HCT116 (cell line): ENCODE data around the gene TCF19. TPM values are rescaled to one million over a fixed set of nuclear protein-coding genes. Genes with fewer than 3 reads are reported as not detected.
A peak's percentile ranks its signal among the peaks of the same experiment; 100 is the strongest.
"Not testable (repeated sequence)": the region's sequence is repeated elsewhere in the genome, so short reads cannot be mapped to it uniquely, and the experiment has no call there.

Experiments used
- ATAC-seq: fragments of 200-7000 bp; cut with Tn5 transposase; 2 replicates; pipeline ENCODE4 v1.9.1; 2020; ENCODE audit warnings: mild to moderate bottlenecking, moderate library complexity
- BruUV-seq: library from RNA; stranded (reverse); fragments of 400-500 nt; replicated peaks from 2 replicates; lab custom pipeline; 2021; lab: Mats Ljungman, UMichigan
- CTCF ChIA-PET: fragments of 300-600 bp; sonication (Branson Sonifier 250); formaldehyde crosslinking; loops from one replicate; lab custom pipeline; 2021; ENCODE audit warnings: antibody characterized with exemption; lab: Charles Lee
- POLR2A ChIA-PET: fragments of 300-600, 350-600 bp; sonication (Branson Sonifier 250); formaldehyde crosslinking; loops from one replicate; lab custom pipeline; 2021; ENCODE audit warnings: antibody characterized with exemption; lab: Charles Lee
- RAD21 ChIA-PET, 2 experiments: fragments of 300-600 bp; sonication (Branson Sonifier 250); formaldehyde crosslinking; loops; one replicate each; lab custom pipeline; 2023; ENCODE audit warnings: low total read pairs in 2 of 2; ENCODE audit not compliant: uncharacterized antibody in 2 of 2, unreplicated experiment in 2 of 2, low non-redundant PET in 1 of 2; lab: Charles Lee
- DNase-seq: peaks from one replicate; pipeline ENCODE4 v3.0.0-alpha.2; 2010; ENCODE audit warnings: low read depth, low spot score
- H2AFZ ChIP-seq: fragments of 200-600 bp; shearing (Covaris generic), sonication (generic); 2 replicates; pipeline ENCODE4 v1.6.1; 2017; ENCODE audit warnings: low read depth, mixed run types, mixed read lengths, antibody characterized with exemption, low read length; ENCODE audit not compliant: poor library complexity, severe bottlenecking
- H3K27ac ChIP-seq: 2 replicates; pipeline ENCODE4 v1.5.1; 2012; ENCODE audit warnings: low read depth, low read length
- H3K27me3 ChIP-seq: fragments of 200-600 bp; sonication (generic); 2 replicates; pipeline ENCODE4 v1.6.1; 2016; ENCODE audit warnings: mixed run types, low read length, mixed read lengths; ENCODE audit not compliant: insufficient read depth
- H3K36me3 ChIP-seq, 2 experiments: fragments of 200-500 bp in 1 of 2; fragments of 200-600 bp in 1 of 2; sonication (Bioruptor generic) in 1 of 2; sonication (generic) in 1 of 2; 2 replicates each; pipeline versions ENCODE4 v1.5.1 to v1.6.1; 2014 to 2016; ENCODE audit warnings: low read length in 2 of 2, inconsistent platforms in 1 of 2, mixed read lengths in 1 of 2, mixed run types in 1 of 2; ENCODE audit not compliant: insufficient read depth in 2 of 2, control insufficient read depth in 1 of 2
- H3K4me1 ChIP-seq, 2 experiments: fragments of 200-600 bp in 1 of 2; sonication (generic) in 1 of 2; 2 replicates each; pipeline versions ENCODE4 v1.5.1 to v1.6.1; 2012 to 2017; ENCODE audit warnings: low read length in 2 of 2, inconsistent platforms in 1 of 2, mild to moderate bottlenecking in 1 of 2, mixed read lengths in 1 of 2, mixed run types in 1 of 2, moderate library complexity in 1 of 2; ENCODE audit not compliant: insufficient read depth in 2 of 2, control insufficient read depth in 1 of 2
- H3K4me2 ChIP-seq: fragments of 200-600 bp; sonication (generic); 2 replicates; pipeline ENCODE4 v1.6.1; 2017; ENCODE audit warnings: mixed run types, low read length, mixed read lengths
- H3K4me3 ChIP-seq, 2 experiments: fragments of 200-600 bp in 1 of 2; sonication (generic) in 1 of 2; replicated peaks in 1 of 2; 2 replicates each; pipeline ENCODE4 v1.5.1; 2011 to 2016; ENCODE audit warnings: low read length in 2 of 2, control low read depth in 1 of 2, low read depth in 1 of 2, mild to moderate bottlenecking in 1 of 2, mixed read lengths in 1 of 2, mixed run types in 1 of 2
- H3K79me2 ChIP-seq: fragments of 200-600 bp; sonication (generic); 2 replicates; pipeline ENCODE4 v1.6.1; 2017; ENCODE audit warnings: mild to moderate bottlenecking, mixed run types, low read length, moderate library complexity, mixed read lengths; ENCODE audit not compliant: insufficient read depth
- H3K9ac ChIP-seq: fragments of 200-600 bp; sonication (generic); 2 replicates; pipeline ENCODE4 v1.6.1; 2016; ENCODE audit warnings: low read length, mixed read lengths
- H3K9me2 ChIP-seq: fragments of 200-600 bp; sonication (generic), shearing (Covaris generic); 2 replicates; pipeline ENCODE4 v1.6.1; 2017; ENCODE audit warnings: mixed run types, mild to moderate bottlenecking, moderate library complexity; ENCODE audit not compliant: insufficient read depth
- H3K9me3 ChIP-seq, 2 experiments: fragments of 200-500 bp in 1 of 2; fragments of 200-600 bp in 1 of 2; sonication (Bioruptor generic) in 1 of 2; sonication (generic) in 1 of 2; 2 replicates each; pipeline ENCODE4 v1.6.1; 2014 to 2017; ENCODE audit warnings: low read length in 2 of 2, mixed read lengths in 2 of 2, inconsistent platforms in 1 of 2, low read depth in 1 of 2, mild to moderate bottlenecking in 1 of 2, mixed run types in 1 of 2, moderate library complexity in 1 of 2; ENCODE audit not compliant: control insufficient read depth in 1 of 2, insufficient read depth in 1 of 2
- H4K20me1 ChIP-seq: fragments of 200-600 bp; sonication (generic), shearing (Covaris generic); 2 replicates; pipeline ENCODE4 v1.6.1; 2017; ENCODE audit warnings: mixed run types, mild to moderate bottlenecking, moderate library complexity; ENCODE audit not compliant: insufficient read depth
- CEBPB ChIP-seq: IDR thresholded peaks from 2 replicates; pipeline ENCODE4 v1.6.1; 2012; ENCODE audit warnings: low read depth
- EGR1 ChIP-seq: IDR thresholded peaks from 2 replicates; pipeline ENCODE4 v1.6.1; 2012; ENCODE audit warnings: low read depth
- SIN3A ChIP-seq: IDR thresholded peaks from 2 replicates; pipeline ENCODE4 v1.6.1; 2012; ENCODE audit warnings: low read depth
- SP1 ChIP-seq: IDR thresholded peaks from 2 replicates; pipeline ENCODE4 v1.6.1; 2012; ENCODE audit warnings: low read depth
- intact Hi-C: fragments of 100-400 bp; cut with micrococcal nuclease; formaldehyde crosslinking; loops from 2 replicates; pipeline ENCODE4 v1.10.0; 2022
- total RNA-seq: library from RNA; stranded (reverse); gene quantifications from one replicate; pipeline ENCODE4 v1.2.1, GENCODE V29; 2021; ENCODE audit not compliant: unreplicated experiment

The TCF19 gene
- total RNA-seq, 1 experiment from 2014 or later: 15.4 TPM

- TF ChIP-seq EGR1 (peak; percentile 96), SIN3A (peak; percentile 76), CEBPB (peak; percentile 17; the same call in 1 of the 2 replicates), SP1 (0 out of 2 replicates have a peak, but pooled peaks have one; percentile 49)
- TF ChIP-seq, all 23 proteins: peak for 8
Observed at GRCh38 chr6:31197559-31198305, 39.3 kb downstream of the TCF19 start (continued).

GRCh38 chr6:31199105-31199452 lies 40.7 kb downstream of the TCF19 start:
- H3K27ac ChIP-seq, CTCF ChIA-PET, H4K20me1 ChIP-seq, BruUV-seq, H2AFZ ChIP-seq, H3K36me3 ChIP-seq, H3K9me2 ChIP-seq, ATAC-seq, H3K9me3 ChIP-seq, intact Hi-C loops, DNase-seq, H3K27me3 ChIP-seq: not testable (repeated sequence)
- peak overlapping the region; percentile 79 to 88 for H3K4me3 ChIP-seq
- ChIA-PET POLR2A (interaction anchor here (2.3 kb wide), 1 partner anchor 47 kb away, joined by 8 read pairs; no protein-coding TSS in a partner anchor), RAD21 (interaction anchor here in 1 of 2 experiments (0.9 kb wide), 1 partner anchor 167 kb away, joined by 3 read pairs; no protein-coding TSS in a partner anchor)
- peak overlapping the region; percentile 76 for H3K9ac ChIP-seq
- H3K79me2 ChIP-seq: peaks cover 17% of the 10 kb centered on the region
- peaks cover 21 to 43% of the 10 kb centered on the region in 2 experiments for H3K4me1 ChIP-seq
- peak overlapping the region; percentile 87 for H3K4me2 ChIP-seq
